Hematopoietic multipotent progenitor cell treated with erythropoietin and hydrocortisone succinate and interleukin-3 and kit ligand, for 8 days (in vitro differentiated cells): ENCODE data around the gene CDK5.
A peak's percentile ranks its signal among the peaks of the same experiment; 100 is the strongest.
"Not testable (repeated sequence)": the region's sequence is repeated elsewhere in the genome, so short reads cannot be mapped to it uniquely, and the experiment has no call there.

Source experiments
- DNase-seq: peaks from one replicate; pipeline ENCODE4 v3.0.0-alpha.2; 2015

Gene CDK5

GRCh38 chr7:151056283-151056665 lies 1.4 kb downstream of the CDK5 start:
- DNase-seq = no peak

GRCh38 chr7:151053751-151054150 lies 3.9 kb downstream of the CDK5 start:
- DNase-seq = no peak

DNA sequence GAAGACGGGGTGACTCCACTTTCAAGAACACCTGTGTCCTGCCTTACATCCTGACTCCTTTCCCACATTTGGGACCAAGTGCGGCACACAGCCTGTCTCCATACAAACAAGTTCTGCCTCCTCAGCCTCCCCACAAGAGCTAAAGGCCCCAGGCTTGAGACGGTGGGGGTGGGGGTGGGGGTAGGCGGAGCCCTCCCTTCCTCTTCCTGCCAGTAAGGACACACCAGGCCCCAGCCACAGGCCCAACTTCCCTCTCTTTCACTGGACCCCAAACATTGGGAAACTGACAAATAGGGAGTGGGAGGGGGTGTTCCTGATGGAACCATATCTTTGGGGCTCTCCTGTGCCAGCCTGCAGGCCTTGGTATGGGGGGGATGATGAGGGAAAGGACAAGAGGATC lies 4.6 kb downstream of the CDK5 start:
- DNase-seq = no peak

GRCh38 chr7:151051108-151051507 lies 6.6 kb downstream of the CDK5 start:
- DNase-seq = peak; percentile 59

GRCh38 chr7:151048911-151049463 lies 8.7 kb downstream of the CDK5 start:
- no peak for DNase-seq

GRCh38 chr7:151047976-151048815 lies 9.5 kb downstream of the CDK5 start, which contains the start of gene ASIC3:
ASIC3 (plus strand) TSS chr7:151048531; CDS start chr7:151048886, 355 bp downstream.
- no peak for DNase-seq

DNA sequence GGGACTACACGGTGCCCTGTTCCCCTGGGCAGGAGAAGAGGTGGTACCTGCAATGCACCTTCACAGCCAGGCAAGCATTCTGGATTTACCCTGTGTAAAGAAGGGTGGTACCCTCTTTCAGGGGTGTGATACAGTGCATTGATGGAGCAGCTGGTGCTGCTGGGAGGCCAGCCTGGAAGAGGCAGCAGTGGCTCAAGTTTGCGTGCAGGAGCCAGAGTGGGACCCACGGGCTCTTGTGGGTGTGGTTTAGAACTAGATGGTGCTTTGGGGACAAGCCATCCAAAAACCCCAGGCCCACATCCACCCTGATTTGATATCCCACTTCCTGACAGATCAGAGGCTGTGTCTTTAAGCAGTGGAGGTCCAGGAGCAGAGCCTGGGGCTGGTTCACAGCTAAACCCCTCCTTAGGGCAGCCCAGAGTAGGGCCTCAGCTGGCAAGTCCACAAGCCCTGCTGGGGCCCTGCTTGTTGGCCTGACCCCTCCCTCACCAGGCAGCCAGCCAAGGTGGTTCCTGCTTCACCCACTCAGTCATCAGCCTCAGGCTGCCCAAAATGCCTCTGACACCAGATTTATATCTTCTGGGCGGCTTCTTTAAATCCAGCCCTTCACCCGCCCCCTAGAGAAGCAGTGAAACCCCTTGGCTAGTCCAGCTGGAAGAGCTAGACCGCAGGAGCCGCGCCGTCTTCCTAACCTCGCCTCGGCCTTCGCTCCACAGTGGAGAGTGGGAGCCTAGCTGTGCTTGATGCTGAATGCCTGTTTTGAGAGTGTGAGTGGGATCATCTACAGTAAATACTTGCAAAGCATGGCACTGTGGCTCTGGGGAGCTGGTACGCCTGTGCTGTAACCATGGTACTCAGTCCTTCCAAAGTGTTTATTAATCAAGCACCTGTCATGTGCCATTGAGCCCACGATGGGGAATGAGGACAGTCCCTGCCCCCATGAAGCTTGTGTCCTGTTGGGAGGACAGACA lies 10.8 kb downstream of the CDK5 start:
- peak; percentile 69 for DNase-seq

DNA sequence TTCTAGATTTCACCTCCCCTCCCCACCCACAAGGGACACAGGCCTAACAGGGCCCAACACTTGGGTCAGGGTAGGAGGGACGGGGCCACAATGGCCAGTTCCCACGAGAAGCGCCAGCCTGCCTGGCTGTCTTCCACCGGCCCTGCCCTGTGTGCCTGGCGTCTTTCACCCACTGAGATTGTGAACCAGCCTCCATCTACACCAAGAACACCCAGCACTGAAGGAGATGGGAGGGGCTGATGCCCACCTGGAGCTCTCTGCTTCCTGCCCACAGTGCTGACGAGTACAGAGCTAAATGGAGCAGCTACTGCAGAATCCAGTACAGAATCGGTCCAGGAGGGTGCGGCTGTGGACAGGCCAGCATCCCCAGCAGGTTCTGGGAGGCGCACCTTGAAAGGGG lies 11.7 kb downstream of the CDK5 start:
- DNase-seq = no peak

GRCh38 chr7:151045262-151045661 lies 12.4 kb downstream of the CDK5 start:
- no peak for DNase-seq

DNA sequence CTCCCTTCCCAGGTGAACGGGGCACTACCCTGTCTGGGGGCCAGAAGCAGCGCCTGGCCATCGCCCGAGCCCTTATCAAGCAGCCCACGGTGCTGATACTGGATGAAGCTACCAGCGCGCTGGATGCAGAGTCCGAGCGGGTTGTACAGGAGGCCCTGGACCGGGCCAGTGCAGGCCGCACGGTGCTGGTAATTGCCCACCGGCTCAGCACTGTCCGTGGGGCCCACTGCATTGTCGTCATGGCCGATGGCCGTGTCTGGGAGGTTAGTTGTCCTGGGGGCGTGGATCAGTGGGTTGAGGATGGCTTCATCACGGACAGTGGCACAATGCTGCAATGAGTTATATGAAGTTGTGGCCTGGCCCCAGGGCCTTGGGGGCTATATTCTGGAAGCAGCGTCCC lies 13.7 kb downstream of the CDK5 start:
- no peak for DNase-seq

DNA sequence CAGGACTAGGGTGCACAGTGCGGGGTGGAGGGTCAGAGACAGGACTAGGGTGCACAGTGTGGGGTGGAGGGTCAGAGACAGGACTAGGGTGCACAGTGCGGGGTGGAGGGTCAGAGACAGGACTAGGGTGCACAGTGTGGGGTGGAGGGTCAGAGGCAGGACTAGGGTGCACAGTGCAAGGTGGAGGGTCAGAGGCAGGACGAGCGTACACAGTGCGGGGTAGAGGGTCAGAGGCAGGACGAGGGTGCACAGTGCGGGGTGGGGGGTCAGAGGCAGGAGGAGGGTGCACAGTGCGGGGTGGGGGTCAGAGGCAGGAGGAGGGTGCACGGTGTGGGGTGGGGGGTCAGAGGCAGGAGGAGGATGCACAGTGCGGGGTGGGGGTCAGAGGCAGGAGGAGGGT lies 14.2 kb downstream of the CDK5 start:
- not testable (repeated sequence) for DNase-seq

- no peak for DNase-seq
Measured at GRCh38 chr7:151040616-151041375, 16.9 kb downstream of the CDK5 start.

DNA sequence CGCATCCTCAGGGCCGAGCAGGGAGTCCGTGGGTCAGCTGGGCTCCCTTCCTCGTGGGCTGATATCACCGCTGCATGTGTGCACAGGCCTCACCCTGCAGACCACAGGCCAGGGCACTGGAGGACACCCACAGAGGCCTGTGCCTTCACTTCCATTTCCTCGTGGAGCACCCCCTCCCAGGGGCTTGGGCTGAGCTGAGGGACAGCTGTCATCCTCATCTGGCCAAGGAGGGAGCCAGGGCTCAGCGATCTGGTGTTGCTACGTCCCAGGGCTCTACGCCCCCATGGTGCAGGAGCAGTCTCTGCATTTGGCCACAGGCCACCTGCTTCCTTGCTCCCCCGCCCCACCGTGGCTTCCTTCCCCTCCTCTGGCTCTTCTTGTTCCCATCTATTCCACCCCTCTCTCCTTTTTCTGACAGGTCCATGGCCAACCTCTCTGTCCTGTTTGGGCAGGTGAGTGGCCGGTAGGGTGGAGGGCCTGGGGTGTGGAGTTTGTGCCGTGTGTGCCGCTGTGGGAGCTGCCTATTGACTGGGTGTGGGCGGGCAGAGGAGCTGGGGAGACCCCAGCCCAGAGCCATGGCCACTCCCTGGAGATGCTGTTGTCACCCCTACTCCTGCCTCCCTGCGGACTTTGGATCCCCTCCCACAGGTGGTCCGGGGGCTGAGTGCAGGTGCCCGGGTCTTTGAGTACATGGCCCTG lies 17.7 kb downstream of the CDK5 start:
- no peak for DNase-seq

- DNase-seq = peak; percentile 98
Measured at GRCh38 chr7:151038951-151039849, 18.5 kb downstream of the CDK5 start.

DNA sequence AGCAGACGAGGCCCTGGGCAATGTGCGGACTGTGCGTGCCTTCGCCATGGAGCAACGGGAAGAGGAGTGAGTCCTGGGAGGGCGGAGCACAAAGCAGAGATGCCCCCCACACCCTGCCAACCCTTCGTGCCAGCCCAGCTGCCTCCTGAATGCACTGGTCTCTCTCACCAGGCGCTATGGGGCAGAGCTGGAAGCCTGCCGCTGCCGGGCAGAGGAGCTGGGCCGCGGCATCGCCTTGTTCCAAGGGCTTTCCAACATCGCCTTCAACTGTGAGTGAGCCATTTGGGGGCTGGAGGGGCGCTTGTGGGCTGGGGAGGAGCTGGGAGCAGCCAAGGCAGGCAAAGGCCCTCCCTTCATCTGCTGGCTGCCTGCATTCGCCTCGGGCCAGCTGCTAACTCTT lies 21.8 kb downstream of the CDK5 start:
- DNase-seq = no peak

DNA sequence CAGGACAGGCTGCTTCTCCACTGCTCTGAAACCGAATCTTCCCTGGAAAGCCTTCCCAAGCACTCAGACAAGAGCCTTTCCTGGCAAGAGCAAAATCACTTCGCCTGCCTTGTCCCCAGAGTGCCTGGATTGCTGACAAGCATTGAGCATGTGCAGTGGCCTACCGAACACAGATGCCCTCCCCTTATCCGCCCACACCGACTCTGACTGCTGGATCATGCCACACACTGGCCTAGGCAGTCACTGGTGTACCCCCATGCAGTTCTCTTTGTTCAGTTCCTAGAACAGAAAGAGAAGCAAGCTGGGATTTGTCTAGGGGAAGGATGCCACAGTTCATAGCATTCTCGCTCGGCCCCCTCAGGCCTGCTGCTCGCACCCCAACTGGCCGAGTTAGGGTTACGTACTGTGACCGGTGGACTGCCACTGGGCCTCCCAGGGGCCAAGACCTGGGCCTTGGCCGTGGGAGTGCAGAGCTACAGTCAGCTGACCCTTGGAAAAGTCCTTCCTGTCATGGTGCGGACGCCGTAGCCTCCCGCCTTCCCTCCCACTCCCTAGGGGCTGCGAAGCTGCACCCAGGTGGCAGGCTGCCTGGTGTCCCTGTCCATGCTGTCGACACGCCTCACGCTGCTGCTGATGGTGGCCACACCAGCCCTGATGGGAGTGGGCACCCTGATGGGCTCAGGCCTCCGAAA lies 22.5 kb downstream of the CDK5 start:
- DNase-seq = no peak

DNA sequence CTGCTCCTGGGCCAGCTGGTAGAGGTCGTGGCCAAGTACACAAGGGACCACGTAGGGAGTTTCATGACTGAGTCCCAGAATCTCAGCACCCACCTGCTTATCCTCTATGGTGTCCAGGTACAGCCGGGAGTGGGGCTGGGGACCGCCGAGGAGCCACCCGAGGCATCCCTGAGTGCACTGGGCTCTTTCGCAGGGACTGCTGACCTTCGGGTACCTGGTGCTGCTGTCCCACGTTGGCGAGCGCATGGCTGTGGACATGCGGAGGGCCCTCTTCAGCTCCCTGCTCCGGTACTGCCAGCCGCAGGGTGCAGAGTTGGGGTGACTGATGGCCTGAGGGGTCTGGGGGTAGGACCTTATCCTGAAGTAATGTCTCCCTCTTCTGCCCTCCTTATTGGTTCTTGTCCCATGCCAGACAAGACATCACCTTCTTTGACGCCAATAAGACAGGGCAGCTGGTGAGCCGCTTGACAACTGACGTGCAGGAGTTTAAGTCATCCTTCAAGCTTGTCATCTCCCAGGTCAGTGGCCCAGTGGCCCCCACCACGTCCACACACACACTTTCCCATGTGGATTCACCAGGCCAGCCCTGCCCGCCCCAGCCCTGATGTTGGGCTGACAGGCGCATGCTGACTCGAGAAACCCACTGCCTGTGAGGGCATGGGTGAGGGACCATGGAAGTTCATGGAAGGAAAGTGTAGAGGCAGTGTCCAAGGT lies 23.2 kb downstream of the CDK5 start:
- no peak for DNase-seq

DNA sequence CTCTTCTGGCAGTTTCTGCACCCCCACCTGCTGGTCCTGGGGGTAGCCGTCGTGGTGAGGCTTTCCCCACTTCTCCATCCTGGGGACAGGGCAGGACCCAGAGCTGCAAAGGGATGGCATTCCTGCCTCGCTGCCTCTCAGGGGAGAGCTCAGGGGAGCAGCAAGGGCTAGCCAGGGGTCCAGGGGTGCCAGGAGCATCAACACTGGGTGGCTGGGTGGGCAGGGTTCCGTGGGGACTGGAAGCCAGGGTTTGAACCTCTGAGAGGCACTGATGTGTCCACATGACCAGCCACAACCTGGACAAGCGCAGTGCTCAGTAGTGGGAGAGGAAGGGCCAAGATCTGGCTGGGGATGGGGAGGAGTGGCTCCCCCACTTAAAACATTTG lies 23.8 kb downstream of the CDK5 start:
- no peak for DNase-seq
